GM21528 (cell line): ENCODE data around the gene ENTPD1.

Source experiments
- ATAC-seq: cut with Tn5 transposase; IDR thresholded peaks from one replicate; pipeline ENCODE4 v1.9.1; 2021; ENCODE audit warnings: mild to moderate bottlenecking, moderate library complexity; ENCODE audit not compliant: unreplicated experiment, low FRiP score

Gene ENTPD1

GRCh38 chr10:95819620-95820329 is 63.8 kb downstream of the ENTPD1 start:
- no peak for ATAC-seq

GRCh38 chr10:95820363-95820762 is 64.4 kb downstream of the ENTPD1 start:
- ATAC-seq = no peak

GRCh38 chr10:95821720-95822119 is 65.8 kb downstream of the ENTPD1 start:
- ATAC-seq = no peak

- no peak for ATAC-seq
Measured at GRCh38 chr10:95830044-95830443, 74.1 kb downstream of the ENTPD1 start.

GRCh38 chr10:95831076-95831475 is 75.1 kb downstream of the ENTPD1 start:
- ATAC-seq = no peak

GRCh38 chr10:95831515-95831914 is 75.6 kb downstream of the ENTPD1 start:
- ATAC-seq = no peak

GRCh38 chr10:95832216-95833041 is 76.5 kb downstream of the ENTPD1 start:
- peak; percentile 77 for ATAC-seq

GRCh38 chr10:95833042-95833610 is 77.2 kb downstream of the ENTPD1 start:
- no peak for ATAC-seq

GRCh38 chr10:95834406-95834805 is 78.4 kb downstream of the ENTPD1 start:
- ATAC-seq = no peak

GRCh38 chr10:95835149-95835860 is 79.3 kb downstream of the ENTPD1 start:
- ATAC-seq = no peak

GRCh38 chr10:95835911-95836310 is 79.9 kb downstream of the ENTPD1 start:
- no peak for ATAC-seq

GRCh38 chr10:95836610-95837355 is 80.8 kb downstream of the ENTPD1 start:
- ATAC-seq = no peak

- peak; percentile 21 for ATAC-seq
Measured at GRCh38 chr10:95837356-95837776, 81.4 kb downstream of the ENTPD1 start.

- peak; percentile 43 for ATAC-seq
Measured at GRCh38 chr10:95837783-95838182, 81.8 kb downstream of the ENTPD1 start.

- ATAC-seq = no peak
Measured at GRCh38 chr10:95840121-95840520, 84.2 kb downstream of the ENTPD1 start.

- ATAC-seq = no peak
Measured at GRCh38 chr10:95840681-95841080, 84.7 kb downstream of the ENTPD1 start.

- peak; percentile 35 for ATAC-seq
Measured at GRCh38 chr10:95841661-95842498, 85.9 kb downstream of the ENTPD1 start.

- no peak for ATAC-seq
Measured at GRCh38 chr10:95845411-95845810, 89.4 kb downstream of the ENTPD1 start.

GRCh38 chr10:95847007-95847406 is 91.0 kb downstream of the ENTPD1 start:
- no peak for ATAC-seq
